GM23338 (cell line): ENCODE data around the gene C1QTNF7. TPM values are rescaled to one million over a fixed set of nuclear protein-coding genes. Genes with fewer than 3 reads are reported as not detected.

Source experiments
- ATAC-seq: fragments of 200-7000 bp; cut with Tn5 transposase; 3 replicates; pipeline ENCODE4 v1.9.1; 2020
- DNase-seq: peaks from one replicate; pipeline ENCODE4 v3.0.0-alpha.2; 2015; ENCODE audit warnings: low spot score
- H2AFZ ChIP-seq: fragments of 200-600 bp; sonication (generic); 2 replicates; pipeline ENCODE4 v1.8.0; 2016; ENCODE audit warnings: antibody characterized with exemption, mild to moderate bottlenecking, moderate library complexity
- H3F3A ChIP-seq: fragments of 200-600 bp; sonication (generic); replicated peaks from 2 replicates; pipeline ENCODE4 v1.8.0; 2017; ENCODE audit warnings: antibody characterized with exemption, mixed run types, low read depth
- H3K27ac ChIP-seq: fragments of 200-600 bp; sonication (generic); 2 replicates; pipeline ENCODE4 v1.6.1; 2016; ENCODE audit warnings: low read depth
- H3K27me3 ChIP-seq: fragments of 200-600 bp; sonication (generic); 2 replicates; pipeline ENCODE4 v1.8.0; 2016; ENCODE audit warnings: mild to moderate bottlenecking, mixed run types, moderate library complexity; ENCODE audit not compliant: insufficient read depth
- H3K36me3 ChIP-seq: fragments of 200-600 bp; sonication (generic); 2 replicates; pipeline ENCODE4 v1.8.0; 2016; ENCODE audit warnings: mild to moderate bottlenecking; ENCODE audit not compliant: insufficient read depth
- H3K4me1 ChIP-seq: fragments of 200-600 bp; sonication (generic); 2 replicates; pipeline ENCODE4 v1.8.0; 2016; ENCODE audit warnings: mild to moderate bottlenecking, moderate library complexity; ENCODE audit not compliant: insufficient read depth
- H3K4me2 ChIP-seq: fragments of 200-600 bp; sonication (generic); 2 replicates; pipeline ENCODE4 v1.7.1; 2017; ENCODE audit warnings: mixed run types
- H3K4me3 ChIP-seq: fragments of 200-600 bp; sonication (generic); 2 replicates; pipeline ENCODE4 v1.6.1; 2016; ENCODE audit warnings: mixed run types
- H3K79me2 ChIP-seq: fragments of 200-600 bp; sonication (generic); replicated peaks from 2 replicates; pipeline ENCODE4 v1.8.0; 2017; ENCODE audit warnings: mild to moderate bottlenecking; ENCODE audit not compliant: insufficient read depth
- H3K9me2 ChIP-seq: fragments of 200-600 bp; sonication (generic); 2 replicates; pipeline ENCODE4 v1.8.0; 2017; ENCODE audit not compliant: insufficient read depth
- H4K20me1 ChIP-seq: fragments of 200-600 bp; sonication (generic); replicated peaks from 2 replicates; pipeline ENCODE4 v1.8.0; 2017; ENCODE audit warnings: mild to moderate bottlenecking; ENCODE audit not compliant: insufficient read depth
- H3K27ac Mint-ChIP-seq: 2 replicates; pipeline ENCODE4 v1.8.0; 2020; ENCODE audit warnings: inconsistent platforms, mild to moderate bottlenecking, moderate library complexity, mixed read lengths
- H3K27me3 Mint-ChIP-seq: 3 replicates; pipeline ENCODE4 v1.8.0; 2022; ENCODE audit warnings: low read depth, mild to moderate bottlenecking, moderate library complexity, mixed read lengths, inconsistent platforms; ENCODE audit not compliant: insufficient read depth, poor library complexity
- H3K36me3 Mint-ChIP-seq: 3 replicates; pipeline ENCODE4 v1.8.0; 2021; ENCODE audit warnings: low read depth, mild to moderate bottlenecking, inconsistent platforms, moderate library complexity, mixed read lengths
- H3K4me1 Mint-ChIP-seq: 3 replicates; pipeline ENCODE4 v1.8.0; 2020; ENCODE audit warnings: mild to moderate bottlenecking, inconsistent platforms, mixed read lengths
- H3K4me3 Mint-ChIP-seq: 3 replicates; pipeline ENCODE4 v1.8.0; 2021; ENCODE audit warnings: moderate library complexity, mild to moderate bottlenecking, inconsistent platforms, mixed read lengths
- H3K9me3 Mint-ChIP-seq: 3 replicates; pipeline ENCODE4 v1.8.0; 2020; ENCODE audit warnings: moderate library complexity, mild to moderate bottlenecking, inconsistent platforms, mixed read lengths
- CREB1 ChIP-seq: fragments of 250-450 bp; sonication (Bioruptor Pico); IDR thresholded peaks from 2 replicates; pipeline ENCODE4 v1.5.0; 2020; ENCODE audit warnings: low read depth, mild to moderate bottlenecking, moderate library complexity
- JUNB ChIP-seq: IDR thresholded peaks from one replicate; pipeline ENCODE4 v1.6.1; 2016; ENCODE audit warnings: antibody characterized with exemption; ENCODE audit not compliant: unreplicated experiment
- ZNF462 ChIP-seq: fragments of 250-450 bp; sonication (Bioruptor Pico); IDR thresholded peaks from 2 replicates; pipeline ENCODE4 v1.5.0; 2020; ENCODE audit warnings: mild to moderate bottlenecking, moderate library complexity
- polyA plus RNA-seq: library from polyadenylated mRNA; unstranded; fragments of >200 nt; fragmentation: Nextera tagmentation; extraction: Ambion mirVana; gene quantifications from 2 replicates; pipeline ENCODE4 v1.2.1, GENCODE V29; 2016
- total RNA-seq: library from RNA; depleted of rRNA; stranded (reverse); fragments of >200 nt; shearing (Covaris generic); gene quantifications from 2 replicates; pipeline ENCODE4 v1.2.3, GENCODE V29; 2014

The C1QTNF7 gene
- total and polyA plus RNA-seq, 2 experiments from 2014 or later: not detected

GRCh38 chr4:15395311-15395710, 32.5 kb upstream of the C1QTNF7 start:
- no peak for DNase-seq
- no peaks in the 10 kb centered on the region for H3K27me3 ChIP-seq
- no peak overlapping the region for H3K4me3 Mint-ChIP-seq
- no peaks in the 10 kb centered on the region for H3K79me2 ChIP-seq
- no peaks in the 10 kb centered on the region for H3K36me3 Mint-ChIP-seq
- no peak overlapping the region for H3K4me2 ChIP-seq
- peaks cover 13% of the 10 kb centered on the region; the same call in 1 of the 2 replicates for H3K9me2 ChIP-seq
- 0 out of 2 replicates have a peak overlapping the region, but pooled peaks have one; percentile 43 for H2AFZ ChIP-seq
- no peak overlapping the region for H3K4me3 ChIP-seq
- no peak overlapping the region for H3K27ac ChIP-seq
- TF ChIP-seq ZNF462 (CRISPR knock-in tag): no peak
- H3K9me3 Mint-ChIP-seq: no peaks in the 10 kb centered on the region
- no peaks in the 10 kb centered on the region for H4K20me1 ChIP-seq
- H3K27ac Mint-ChIP-seq: no peak overlapping the region
- H3K27me3 Mint-ChIP-seq: peaks cover 7% of the 10 kb centered on the region
- ATAC-seq: no peak
- H3K36me3 ChIP-seq: no peaks in the 10 kb centered on the region; the same call in 1 of the 2 replicates
- no peaks in the 10 kb centered on the region for H3K4me1 ChIP-seq
- peaks cover 8% of the 10 kb centered on the region; the same call in 2 of the 3 replicates for H3K4me1 Mint-ChIP-seq
- H3F3A ChIP-seq: no peaks in the 10 kb centered on the region

GRCh38 chr4:15396157-15396800, 31.6 kb upstream of the C1QTNF7 start:
- H3K4me1 Mint-ChIP-seq: peaks cover 16% of the 10 kb centered on the region
- H3K27ac Mint-ChIP-seq: no peak overlapping the region
- Histone ChIP-seq H3K27ac (no peak overlapping the region), H2AFZ (0 out of 2 replicates have a peak overlapping the region, but pooled peaks have one; percentile 57), H3K9me2 (peaks cover 8% of the 10 kb centered on the region; the same call in 1 of the 2 replicates), H4K20me1 (no peaks in the 10 kb centered on the region), H3K4me1 (peaks cover 7% of the 10 kb centered on the region), H3K36me3 (no peaks in the 10 kb centered on the region; the same call in 1 of the 2 replicates), H3K79me2 (no peaks in the 10 kb centered on the region), H3F3A (no peaks in the 10 kb centered on the region), H3K4me3 (no peak overlapping the region), H3K27me3 (no peaks in the 10 kb centered on the region), H3K4me2 (no peak overlapping the region)
- no peaks in the 10 kb centered on the region for H3K36me3 Mint-ChIP-seq
- H3K9me3 Mint-ChIP-seq: no peaks in the 10 kb centered on the region
- H3K27me3 Mint-ChIP-seq: peaks cover 7% of the 10 kb centered on the region
- DNase-seq (peak; percentile 80), ATAC-seq (peak; percentile 94)
- H3K4me3 Mint-ChIP-seq: no peak overlapping the region
- no peak for TF ChIP-seq CREB1 (CRISPR knock-in tag)
- peak; percentile 60; the same call in 1 of the 2 replicates for TF ChIP-seq ZNF462 (CRISPR knock-in tag)
- no peak for TF ChIP-seq JUNB
